Stimulated activated CD4-positive, alpha-beta T cell treated with anti-CD3 and anti-CD28 coated beads, Interleukin-12 subunit alpha, Interleukin-12 subunit beta, amount 100 ng/mL, for 48 hours (primary cell): ENCODE measurements around the gene KPNB1.

ENCODE experiments used
- DNase-seq, 3 donors: peaks; one replicate each; pipeline ENCODE4 v3.0.0-alpha.2; 2020; ENCODE audit warnings: low read depth in 2 of 3, low spot score in 1 of 3

Gene KPNB1

GRCh38 chr17:47696717-47697642, 47.3 kb downstream of the KPNB1 start:
- DNase-seq: no peak

GRCh38 chr17:47697906-47698711, 48.4 kb downstream of the KPNB1 start:
- no peak for DNase-seq

- peak; percentile 77 to 89 (median 78) for DNase-seq
Observed at GRCh38 chr17:47698749-47699535, 49.2 kb downstream of the KPNB1 start.

- DNase-seq: no peak
Observed at GRCh38 chr17:47699536-47699840, 49.8 kb downstream of the KPNB1 start.

GRCh38 chr17:47700471-47701449, 51.0 kb downstream of the KPNB1 start:
- DNase-seq: no peak

- no peak for DNase-seq
Observed at GRCh38 chr17:47701608-47702007, 51.9 kb downstream of the KPNB1 start.

- DNase-seq: no peak
Observed at GRCh38 chr17:47702391-47702995, 52.8 kb downstream of the KPNB1 start.

GRCh38 chr17:47703191-47703591, 53.5 kb downstream of the KPNB1 start:
- peak in 1 of 3 donors; percentile 48 for DNase-seq

GRCh38 chr17:47703671-47704070, 54.0 kb downstream of the KPNB1 start:
- no peak for DNase-seq

GRCh38 chr17:47704116-47704515, 54.4 kb downstream of the KPNB1 start:
- DNase-seq: no peak

- DNase-seq: no peak
Observed at GRCh38 chr17:47704736-47705135, 55.0 kb downstream of the KPNB1 start.

- DNase-seq: peak in 1 of 3 donors; percentile 54
Observed at GRCh38 chr17:47705536-47706530, 56.1 kb downstream of the KPNB1 start.

- no peak for DNase-seq
Observed at GRCh38 chr17:47707056-47707804, 57.5 kb downstream of the KPNB1 start.

- no peak for DNase-seq
Observed at GRCh38 chr17:47707884-47708283, 58.2 kb downstream of the KPNB1 start.

GRCh38 chr17:47708312-47708863, 58.7 kb downstream of the KPNB1 start:
- no peak for DNase-seq

- DNase-seq: no peak
Observed at GRCh38 chr17:47708864-47709541, 59.3 kb downstream of the KPNB1 start.

GRCh38 chr17:47709594-47709993, 59.9 kb downstream of the KPNB1 start:
- no peak for DNase-seq
